Hematopoietic multipotent progenitor cell (in vitro differentiated cells): ENCODE measurements around the gene LGR4. TPM values are rescaled to one million over a fixed set of nuclear protein-coding genes. Genes with fewer than 3 reads are reported as not detected.
A peak's percentile ranks its signal among the peaks of the same experiment; 100 is the strongest.

ENCODE experiments used
- DNase-seq, 3 donors: peaks; one replicate each; pipeline ENCODE4 v3.0.0-alpha.2; 2011 to 2015; ENCODE audit warnings: low read depth in 2 of 3, low spot score in 2 of 3
- total RNA-seq: library from RNA; depleted of rRNA; stranded (reverse); fragments of >200 nt; gene quantifications from one replicate; pipeline ENCODE4 v1.2.3, GENCODE V29; 2012

Gene LGR4
- total RNA-seq, 1 donor, result 2.7 TPM

DNA sequence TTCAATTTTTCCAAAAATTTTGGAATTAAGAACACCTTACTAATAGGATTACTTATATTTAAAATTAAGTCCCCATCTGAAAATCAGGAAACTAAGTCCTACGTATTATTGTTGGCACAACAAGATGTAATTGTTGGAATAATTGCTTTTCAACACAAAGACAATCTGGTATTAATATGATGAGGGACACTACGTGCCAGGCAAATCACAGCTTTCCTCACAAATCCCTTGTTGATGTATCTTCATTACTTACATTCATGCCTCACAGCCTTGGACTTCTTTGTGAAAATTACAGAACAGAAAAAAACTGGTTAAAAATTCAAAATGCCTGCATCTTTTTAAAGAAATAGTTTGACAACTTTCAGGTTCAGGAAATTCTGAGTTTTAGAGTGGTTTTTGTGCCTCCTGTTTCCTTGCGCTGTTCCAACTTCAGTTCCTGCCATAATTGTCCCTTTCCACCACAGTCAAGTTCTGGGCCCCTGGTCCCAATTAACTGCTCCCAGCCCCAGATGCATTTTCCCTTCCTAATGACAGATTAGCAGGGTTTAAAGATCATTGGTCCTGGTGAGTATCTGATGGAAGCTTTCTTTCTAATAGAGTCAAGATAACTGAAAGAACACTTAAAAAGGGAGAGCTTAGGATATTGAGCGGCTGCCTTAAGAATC, 86.3 kb downstream of the LGR4 start:
- DNase-seq, result no peak

DNA sequence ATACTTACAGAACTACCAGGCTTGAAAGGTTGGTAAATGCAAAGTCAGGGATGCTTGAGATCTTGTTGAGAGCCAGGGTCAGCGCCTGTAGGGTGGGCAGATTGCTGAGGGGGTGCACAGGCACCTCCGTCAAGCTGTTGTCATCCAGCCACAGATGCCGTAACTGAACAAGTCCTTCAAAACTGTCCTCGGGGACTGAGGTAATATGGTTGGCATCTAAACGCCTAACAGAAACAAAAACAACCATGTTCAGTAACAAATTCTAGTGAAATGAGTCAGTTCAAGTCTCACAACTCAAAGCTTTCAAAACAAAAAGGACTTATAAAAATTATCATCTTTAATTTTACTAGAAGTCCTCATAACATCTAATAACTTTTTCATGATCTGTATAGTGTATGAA, 87.3 kb downstream of the LGR4 start:
- no peak for DNase-seq

DNA sequence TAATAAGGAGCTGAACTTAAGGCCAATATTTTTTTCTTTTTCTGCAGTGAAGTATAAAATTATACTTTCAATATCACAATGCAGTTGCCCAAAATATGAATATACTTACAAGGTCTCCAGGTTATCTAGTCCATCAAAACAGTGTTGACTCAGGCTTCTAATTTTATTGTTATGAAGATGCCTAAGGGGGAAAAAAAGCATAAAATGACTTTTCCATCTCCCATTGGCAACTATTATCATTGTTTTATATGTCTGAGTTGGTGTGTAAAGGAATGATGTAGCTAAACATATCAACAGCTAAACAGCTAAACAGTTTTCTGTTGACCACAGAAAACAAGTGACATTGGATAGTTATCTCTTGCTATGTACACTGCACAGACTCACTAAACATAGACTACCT, 88.4 kb downstream of the LGR4 start:
- DNase-seq, result no peak

DNA sequence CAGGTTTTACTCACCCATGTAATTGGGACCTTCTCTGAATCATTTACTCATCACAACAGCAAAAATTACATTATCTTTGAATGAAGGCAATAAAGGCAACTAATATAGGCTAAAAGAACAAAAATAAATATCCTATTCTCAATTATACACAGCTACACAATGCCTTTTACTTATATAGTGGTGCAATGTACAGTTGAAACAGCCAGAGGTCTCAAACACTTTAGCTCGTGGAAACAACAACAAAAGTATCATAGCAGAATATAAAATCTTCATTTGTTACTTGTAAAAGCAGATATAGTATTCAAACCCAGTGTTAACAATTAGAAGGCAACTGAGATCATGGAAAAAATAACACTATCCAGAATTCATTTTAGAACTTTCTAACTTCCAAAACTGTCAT, 88.9 kb downstream of the LGR4 start:
- DNase-seq, result no peak

DNA sequence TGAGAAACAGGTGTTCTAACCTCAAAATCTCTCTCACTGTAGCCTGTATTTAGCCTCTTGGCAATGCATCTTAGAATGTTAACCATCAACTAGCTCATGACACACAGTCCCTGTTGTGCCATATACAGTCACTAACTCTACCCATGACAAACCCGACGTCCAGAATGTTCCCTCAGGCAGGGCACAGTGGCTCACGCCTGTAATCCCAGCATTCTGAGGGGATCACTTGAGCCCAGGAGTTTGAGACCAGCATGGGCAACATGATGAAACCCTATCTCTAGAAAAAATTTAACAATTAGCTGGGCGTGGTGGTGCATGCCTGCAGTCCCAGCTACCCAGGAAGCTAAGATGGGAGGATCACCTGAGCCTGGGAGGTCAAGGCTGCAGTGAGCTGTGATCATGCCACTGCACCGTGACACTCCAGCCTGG, 91.3 kb downstream of the LGR4 start:
- DNase-seq, result no peak

DNA sequence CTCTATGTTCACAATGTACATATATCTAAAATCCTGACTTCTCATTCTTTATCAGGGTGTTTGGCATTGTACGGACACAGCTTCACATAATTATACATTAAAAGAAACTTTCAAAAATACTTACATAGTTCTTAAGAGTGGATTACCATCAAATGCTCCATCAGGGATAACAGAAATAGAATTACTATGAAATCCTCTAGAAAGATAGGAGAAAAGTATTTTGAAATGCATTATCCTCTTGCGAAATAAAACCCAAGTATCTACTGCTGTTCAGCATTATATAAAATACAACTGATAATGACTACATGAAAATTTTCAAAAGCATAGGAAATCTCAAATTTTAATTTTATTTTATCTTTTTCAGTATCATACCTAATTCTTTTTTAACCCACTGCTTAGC, 91.8 kb downstream of the LGR4 start:
- no peak for DNase-seq

DNA sequence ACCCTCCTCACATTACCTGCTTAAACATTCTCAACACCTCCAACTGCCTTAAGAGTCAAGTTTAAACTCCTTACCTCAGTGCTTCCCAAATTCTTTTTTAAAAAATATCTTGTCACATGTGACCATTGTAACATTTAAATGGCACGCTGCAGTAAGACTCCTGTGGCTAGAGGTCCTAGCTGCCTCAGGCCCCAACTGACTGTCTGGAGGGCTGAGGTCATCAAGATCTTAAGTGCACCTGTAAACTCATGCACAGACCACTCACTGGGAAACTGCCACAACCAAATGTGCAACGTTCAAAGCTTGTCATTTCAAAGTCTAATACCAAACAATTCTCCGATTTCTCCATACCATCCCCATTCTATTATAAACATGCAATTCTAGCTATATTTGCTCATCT, 93.1 kb downstream of the LGR4 start:
- no peak for DNase-seq

DNA sequence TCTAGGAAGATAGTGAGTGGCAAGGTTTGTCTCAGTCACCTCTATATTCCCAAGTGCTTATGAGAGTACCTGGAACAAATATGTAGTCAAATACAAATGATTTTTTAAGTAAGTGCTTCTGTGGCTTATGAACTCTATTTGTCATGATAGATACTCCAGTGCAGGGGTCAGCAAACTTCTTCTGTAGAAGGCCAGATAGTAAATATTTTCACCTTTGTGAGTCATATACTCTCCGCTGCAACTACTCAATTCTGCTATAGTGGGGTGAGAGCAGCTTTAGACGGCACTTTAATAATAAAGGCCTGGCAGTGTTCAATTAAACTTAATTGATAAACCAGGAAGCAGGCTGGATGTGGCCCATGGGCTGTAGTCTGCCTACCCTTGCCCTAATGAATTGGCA, 97.2 kb downstream of the LGR4 start:
- DNase-seq, result no peak

DNA sequence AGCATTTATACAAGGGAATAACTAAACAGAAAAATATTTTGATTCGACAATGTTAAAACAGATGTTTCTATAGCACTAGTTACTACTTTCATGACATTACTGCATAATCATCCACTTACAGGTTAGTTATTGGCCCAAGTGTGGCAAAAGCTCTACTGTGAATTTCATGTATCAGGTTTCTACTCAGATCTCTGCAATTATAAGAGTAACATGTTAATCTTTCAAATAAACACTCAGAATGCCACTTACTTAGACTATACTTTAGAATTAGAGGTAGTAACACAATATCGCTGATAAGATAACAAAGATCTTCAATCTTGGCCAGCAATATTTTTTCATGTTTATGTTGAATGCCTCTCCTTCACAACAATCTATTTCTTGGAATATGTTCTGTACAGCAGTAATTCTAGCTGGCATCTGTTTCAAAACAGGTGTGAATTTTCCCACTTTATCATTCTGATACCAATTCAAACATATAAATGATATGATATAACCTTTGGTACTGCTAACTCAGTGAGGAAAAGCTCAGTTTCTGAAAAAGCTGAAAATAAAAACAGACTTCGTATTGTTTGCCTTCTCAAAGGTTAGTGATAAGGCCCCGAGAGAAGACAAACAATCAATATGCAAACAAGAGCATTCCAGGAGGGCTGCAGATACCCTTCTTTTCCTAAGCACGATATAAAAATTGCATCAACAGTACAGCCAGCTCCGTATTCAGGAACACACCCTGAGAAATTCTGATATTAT, 98.6 kb downstream of the LGR4 start:
- no peak for DNase-seq

DNA sequence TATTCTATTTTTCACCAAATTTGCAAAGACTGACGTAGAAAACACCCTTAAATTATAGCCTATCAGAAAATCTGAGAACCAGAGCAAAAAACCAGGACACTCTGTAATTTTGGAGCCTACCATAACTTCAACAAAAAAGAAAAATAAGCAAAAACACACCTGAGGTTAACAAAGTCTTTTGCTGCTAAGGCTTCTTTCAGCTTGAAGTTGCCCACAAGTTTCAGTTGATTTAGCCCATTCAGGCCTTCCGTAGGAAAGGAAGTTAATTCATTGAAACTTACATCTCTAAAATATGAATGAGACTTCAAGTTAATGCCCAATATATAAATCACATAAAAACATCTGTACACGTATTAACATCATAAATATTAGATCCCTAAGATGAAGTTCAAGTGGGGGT, 99.2 kb downstream of the LGR4 start:
- DNase-seq, result no peak

DNA sequence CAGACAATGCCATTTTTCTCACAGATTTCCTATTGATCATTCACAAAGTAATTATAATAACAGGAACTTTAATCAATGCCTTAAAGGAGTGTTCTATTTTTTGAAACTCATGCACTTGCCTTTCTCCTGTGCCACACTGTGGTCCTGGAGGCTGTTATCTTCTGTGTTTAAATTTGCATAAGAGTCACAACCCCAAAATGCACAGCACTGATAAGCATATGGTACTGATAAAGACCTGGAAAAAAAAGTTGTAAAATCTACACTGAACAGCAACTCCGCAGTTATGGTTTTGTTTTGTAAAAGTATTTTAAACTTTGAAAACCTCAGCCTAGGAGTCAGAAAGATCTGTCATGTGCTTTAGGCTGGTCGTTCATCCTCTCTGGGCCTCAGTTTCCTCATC, 100.4 kb downstream of the LGR4 start:
- DNase-seq, result peak in 2 of 3 donors; percentile 20 to 33

DNA sequence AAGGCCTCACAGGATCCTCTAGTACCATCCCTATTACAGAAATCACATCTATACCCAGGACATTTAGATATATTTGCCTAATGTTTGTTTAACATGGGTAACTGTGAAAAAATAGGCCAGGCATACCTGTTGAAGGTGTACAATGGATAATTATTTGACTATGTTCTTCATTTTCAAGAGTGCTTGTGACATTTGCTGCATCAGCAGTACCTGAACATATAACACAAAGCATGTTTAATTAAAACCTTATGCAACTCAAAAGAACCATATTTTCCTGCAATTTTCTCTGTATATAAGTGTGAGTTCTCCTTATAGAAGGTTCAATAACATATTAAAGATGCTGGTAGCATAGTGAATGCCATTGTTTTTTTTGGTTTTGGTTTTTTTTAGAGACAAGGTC, 101.1 kb downstream of the LGR4 start:
- no peak for DNase-seq

DNA sequence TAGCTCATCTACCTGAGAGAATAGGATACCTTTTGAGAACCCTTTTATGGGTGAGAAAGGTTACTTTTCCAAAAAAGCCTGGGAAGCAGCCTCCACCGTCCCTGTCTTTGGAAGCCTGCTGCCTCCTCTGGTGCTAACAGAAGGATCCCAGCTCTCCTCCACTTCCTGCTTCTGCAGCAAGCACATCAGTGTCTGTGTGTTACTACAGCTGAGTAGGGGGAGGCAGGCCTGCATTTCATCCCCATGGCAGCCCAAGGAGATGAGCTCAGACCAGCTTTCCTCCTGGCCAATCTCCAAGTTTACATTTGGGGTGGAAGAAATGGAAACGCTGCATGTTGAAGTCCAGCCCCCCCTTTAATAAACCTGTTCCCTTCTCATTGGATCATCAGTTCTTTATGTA, 102.2 kb downstream of the LGR4 start:
- DNase-seq, result no peak

DNA sequence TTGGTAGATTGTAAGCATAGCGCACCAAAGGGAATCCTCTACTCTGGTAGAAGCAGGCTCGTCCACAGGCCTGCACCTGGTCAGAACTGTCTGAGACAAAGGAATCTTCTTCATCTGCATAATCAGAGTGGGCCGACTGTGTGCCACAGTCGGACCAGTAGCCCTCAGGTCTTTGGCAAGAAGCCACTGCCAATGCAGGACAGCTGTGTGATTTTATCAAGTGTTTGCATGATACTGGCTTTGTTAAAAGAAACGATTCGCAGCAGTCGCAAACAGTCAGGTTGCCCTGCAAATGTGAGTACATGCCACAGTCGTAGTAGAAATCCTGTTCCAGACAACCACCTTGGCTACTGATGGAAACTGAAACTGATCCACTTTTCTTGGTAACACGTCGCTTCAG, 104.7 kb downstream of the LGR4 start:
- no peak for DNase-seq

DNA sequence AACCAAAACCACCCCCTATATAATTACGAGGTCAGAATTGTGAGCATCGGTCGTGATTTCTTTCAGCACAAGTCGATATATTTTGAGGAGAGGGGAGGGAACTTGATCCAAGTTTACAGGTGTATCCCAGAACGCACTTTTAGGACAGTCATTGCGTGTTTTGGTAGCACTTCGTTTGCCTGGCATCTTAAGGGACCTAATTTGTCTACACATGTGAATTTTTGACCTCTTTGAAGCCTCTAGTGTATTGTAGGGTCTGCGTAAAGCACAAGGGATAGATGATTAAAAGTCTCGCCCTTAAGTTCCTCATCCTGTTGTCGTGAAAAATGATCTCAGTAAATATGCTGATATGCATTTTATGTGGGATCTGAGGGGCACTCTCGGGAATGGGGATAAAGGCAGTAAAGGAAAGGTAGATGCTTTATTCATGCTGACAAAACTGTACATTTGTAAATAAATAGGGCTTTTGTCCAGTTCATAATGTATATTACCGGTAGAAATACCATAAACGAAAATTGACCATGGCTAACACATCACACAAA, 108.9 kb downstream of the LGR4 start:
- DNase-seq, result no peak

DNA sequence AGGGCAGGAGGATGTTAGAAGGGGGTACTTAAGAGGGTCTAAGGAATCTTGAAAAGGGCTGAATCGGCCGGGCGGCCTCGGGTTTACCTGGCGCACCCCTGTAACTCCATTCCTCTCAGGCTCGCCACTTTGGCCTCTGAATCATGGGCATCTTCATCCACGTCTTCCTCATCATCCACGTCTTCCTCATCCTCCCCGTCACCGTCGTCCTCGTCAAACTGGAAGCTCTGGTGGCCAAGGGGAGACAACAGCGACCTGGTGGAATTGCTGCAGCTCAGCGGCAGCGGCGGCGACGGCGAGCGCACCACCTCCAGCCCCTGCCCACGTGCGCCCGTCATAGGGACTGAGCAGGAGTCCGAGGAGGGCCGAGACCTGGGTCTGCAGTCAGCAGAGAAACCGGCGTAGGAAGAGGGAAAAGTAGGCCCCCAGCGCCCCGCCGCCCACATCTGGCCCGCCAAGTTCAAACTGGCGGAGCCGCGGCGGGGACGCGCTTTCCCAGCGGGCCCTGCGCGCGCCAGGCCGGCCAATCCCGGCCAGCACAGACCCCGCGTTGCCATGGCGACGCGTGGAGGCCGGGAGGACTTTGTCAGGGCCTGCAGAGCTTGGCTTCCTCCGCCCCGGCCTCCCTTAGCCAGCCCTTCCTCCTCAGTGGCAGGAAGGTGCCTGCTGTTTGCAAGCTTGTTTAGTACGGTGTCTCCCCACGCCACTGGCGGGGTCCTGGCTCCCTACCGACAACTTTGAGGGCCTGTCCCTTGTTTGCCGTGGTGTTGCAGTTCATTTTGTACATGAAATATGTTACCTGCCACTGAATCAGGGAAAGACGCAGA, 109.6 kb downstream of the LGR4 start, which contains the start of gene CCDC34:
Gene CCDC34, minus strand, starts transcription at position 467 of the 827 bp plus-strand sequence. Its CDS starts 21 bp downstream, at position 446.
- peak; percentile 86 to 95 (median 92) for DNase-seq

DNA sequence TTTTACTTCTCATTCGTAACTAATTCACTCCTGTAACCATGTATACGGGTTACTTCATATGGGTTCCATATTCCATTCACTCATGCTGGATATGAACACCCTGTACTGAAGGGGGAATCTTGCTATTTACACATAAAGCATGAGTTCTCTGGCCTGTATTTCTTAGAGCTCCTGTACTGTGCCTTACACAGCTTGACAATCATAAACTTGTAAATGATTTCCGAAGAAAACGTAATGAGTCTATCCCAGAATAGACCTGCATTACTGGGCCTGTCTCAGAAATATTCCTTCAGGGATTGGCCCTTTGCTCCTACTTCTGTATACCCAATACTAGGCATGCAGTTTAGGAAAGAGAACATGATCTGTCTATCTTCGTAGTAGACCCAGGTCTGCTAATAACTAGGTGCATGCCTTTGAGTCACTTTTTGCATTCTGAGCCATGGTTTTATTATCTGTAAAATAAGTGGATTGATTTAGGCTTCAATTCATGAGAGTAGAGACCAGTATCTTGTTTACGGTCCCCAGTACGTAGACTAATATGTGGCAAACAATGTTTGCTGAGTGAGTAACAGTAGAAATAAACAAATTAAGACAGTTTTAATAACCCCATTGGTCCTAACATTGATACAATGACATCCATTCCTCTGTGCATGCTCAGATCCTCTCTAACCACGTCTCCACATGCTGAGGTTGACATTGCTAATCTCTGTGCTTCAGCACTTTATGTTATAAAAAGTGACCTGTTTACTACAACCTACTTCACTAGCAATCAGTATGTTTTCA, 110.8 kb downstream of the LGR4 start:
- DNase-seq, result no peak

DNA sequence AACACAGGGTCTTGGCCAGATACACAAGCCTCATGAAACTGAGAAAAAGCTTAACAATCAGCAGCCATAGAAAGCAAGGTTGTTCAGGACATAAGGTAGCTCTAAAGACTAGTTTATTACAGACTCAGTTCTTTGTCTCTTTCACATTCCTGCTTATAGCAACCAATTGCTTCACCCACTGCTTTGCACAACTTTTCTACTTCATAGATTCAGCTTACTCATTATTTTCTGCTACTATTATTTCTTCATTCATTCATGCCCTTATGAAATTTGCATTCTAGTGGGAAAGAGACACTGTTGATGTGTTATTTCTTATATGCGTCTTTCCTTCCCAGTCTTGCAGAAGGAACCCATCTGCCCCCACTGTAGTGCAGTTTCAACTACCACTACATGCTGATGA, 114.3 kb downstream of the LGR4 start:
- DNase-seq, result no peak

DNA sequence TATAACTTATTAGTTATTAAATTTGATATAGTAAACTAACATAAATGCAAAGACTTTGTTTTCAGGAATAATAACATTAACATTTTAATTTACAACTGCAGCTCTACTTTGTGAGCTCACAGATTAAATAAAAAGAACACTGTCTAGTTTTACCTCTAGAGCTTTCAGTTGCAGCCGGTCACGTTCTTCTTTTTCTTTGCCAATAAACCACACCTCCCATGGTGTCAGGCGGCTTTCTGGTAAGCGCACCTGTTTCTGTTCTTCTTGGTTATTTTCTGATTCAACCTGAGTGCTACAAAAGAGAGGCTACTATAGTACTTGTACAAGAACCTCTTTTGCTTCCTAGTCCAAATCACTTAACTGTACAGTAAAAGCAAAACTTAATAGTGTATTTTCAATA, 115.3 kb downstream of the LGR4 start:
- no peak for DNase-seq

DNA sequence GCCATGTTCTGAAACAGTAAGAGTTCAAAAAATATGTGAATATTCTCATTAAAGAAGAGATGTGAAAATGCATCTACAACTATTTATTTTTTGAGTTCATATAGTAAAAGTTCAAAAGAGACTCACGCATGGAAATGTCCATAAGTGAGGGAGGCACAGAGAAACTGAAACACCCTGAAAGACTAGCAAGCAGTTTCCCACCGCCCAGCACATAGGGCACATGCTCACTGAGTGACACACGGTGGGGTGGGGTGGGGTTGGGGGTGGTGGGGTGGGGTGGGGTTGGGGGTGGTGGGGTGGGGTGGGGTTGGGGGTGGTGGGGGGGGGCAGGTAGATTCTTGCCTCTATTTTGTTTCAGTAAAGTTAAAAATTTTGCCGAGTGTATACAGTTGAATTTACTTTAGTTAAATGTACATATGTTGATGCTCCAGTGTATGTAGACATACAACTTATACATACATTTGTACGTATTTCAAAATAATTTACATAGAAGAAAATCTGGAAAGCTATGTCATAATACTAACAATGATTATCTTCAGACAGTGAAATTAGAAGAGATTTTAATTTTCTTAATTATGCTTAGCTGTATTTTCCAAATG, 115.9 kb downstream of the LGR4 start:
- no peak for DNase-seq
